ENCODE results near the gene ZBTB8OS. TPM values are rescaled to one million over a fixed set of nuclear protein-coding genes. Genes with fewer than 3 reads are reported as not detected.

ZBTB8OS gene
- total and polyA plus RNA-seq, 9 of the 15 experiments (the other 6 are each of a cell fraction or from before 2014, with no cell fraction given): 54.8 to 230 (median 107) TPM

- no peaks in the 10 kb centered on the region for H3K9me1 ChIP-seq (ENCODE audit: control insufficient read depth, insufficient read depth, low read length)
- ChIA-PET CTCF (ENCODE audit: low intra/inter-chr PET ratio) (no interaction called here), POLR2A (interaction anchor here (0.6 to 1.1 kb wide), 4 partner anchors 10 to 405 kb away, joined by 3 to 4 read pairs (median 3); partner anchors contain the start of gene RBBP4)
- TF ChIP-seq SPI1 (IDR thresholded peaks at IDR 0.05; ENCODE audit: borderline replicate concordance, low read depth, low read length) (no peak), NEUROD1 (IDR thresholded peaks at IDR 0.05; ENCODE audit: borderline replicate concordance, low read depth, low read length, partially characterized antibody) (no peak), ZNF316 (IDR thresholded peaks at IDR 0.05) (peak; percentile 66), MAFG (tag; conservative IDR thresholded peaks at IDR 0.05) (peak; percentile 62), MAFK (IDR thresholded peaks at IDR 0.05; ENCODE audit: low read length) (peak; percentile 15; the same call in 1 of the 2 replicates), ZNF133 (CRISPR knock-in tag; IDR thresholded peaks at IDR 0.05) (no peak), C11orf30 (IDR thresholded peaks at IDR 0.05; ENCODE audit: low read depth) (peak; percentile 36; the same call in 1 of the 2 replicates), BRD4 (IDR thresholded peaks at IDR 0.05) (no peak), NFE2 (IDR thresholded peaks at IDR 0.05; ENCODE audit: low read depth) (peak; percentile 70)
- peaks cover 2 to 7% of the 10 kb centered on the region in 2 experiments; a peak in 2 of 5 replicates for H3K4me1 ChIP-seq (replicated peaks in 1 of 2; ENCODE audit: control insufficient read depth in 2 of 2, insufficient read depth in 2 of 2, low read length in 2 of 2)
- H3K4me2 ChIP-seq (ENCODE audit: insufficient read depth, low read length): no peak overlapping the region
- BruUV-seq (replicated peaks): no TSS peak
- 0 out of 4 replicates have a peak overlapping the region, but pooled peaks of 1 of the 2 experiments have one; percentile 15 for H3K9ac ChIP-seq (ENCODE audit: insufficient read depth in 1 of 2, low read depth in 2 of 2, low read length in 2 of 2)
- intact Hi-C loops (cut with micrococcal nuclease): no loop called here
- FAIRE-seq (no peak), DNase-seq (ENCODE audit: extremely low read depth in 1 of 4, low spot score in 3 of 4) (no peak), ATAC-seq (peak; percentile 51)
- no peaks in the 10 kb centered on the region for H3K27me3 ChIP-seq (ENCODE audit: control insufficient read depth in 2 of 2, insufficient read depth in 2 of 2, low read length in 2 of 2)
- H3K9me3 ChIP-seq (replicated peaks; ENCODE audit: control insufficient read depth, insufficient read depth, low read depth, low read length): no peaks in the 10 kb centered on the region
- peaks cover 37% of the 10 kb centered on the region; the same call in 2 of the 3 replicates for H3K79me2 ChIP-seq (ENCODE audit: control insufficient read depth, insufficient read depth, low read length)
- peaks cover 43% of the 10 kb centered on the region; the same call in 2 of the 3 replicates for H3K36me3 ChIP-seq (ENCODE audit: control insufficient read depth, insufficient read depth, low read length)
- H2AFZ ChIP-seq (ENCODE audit: low read depth, low read length): no peak overlapping the region
- no peaks in the 10 kb centered on the region for H4K20me1 ChIP-seq (replicated peaks; ENCODE audit: control insufficient read depth, insufficient read depth, low read length)
- in situ Hi-C loops (cut with MboI): no loop called here
- no peak overlapping the region for H3K27ac ChIP-seq (ENCODE audit: extremely low read depth, low read depth, low read length)
- H3K4me3 ChIP-seq: no peak overlapping the region
- 88% methylated on average over 16 of the region's 16 CpGs for WGBS (ENCODE audit: insufficient coverage, low coverage, missing lambda C conversion rate)
These were observed 13.3 kb downstream of the ZBTB8OS start for GRCh38 chr1:32636914-32637645.
